EH (cell line): ENCODE data around the gene TM7SF2.

ENCODE experiments used
- DNase-seq: peaks from one replicate; pipeline ENCODE4 v3.0.0-alpha.2; 2015; ENCODE audit warnings: low read depth

Gene TM7SF2

DNA sequence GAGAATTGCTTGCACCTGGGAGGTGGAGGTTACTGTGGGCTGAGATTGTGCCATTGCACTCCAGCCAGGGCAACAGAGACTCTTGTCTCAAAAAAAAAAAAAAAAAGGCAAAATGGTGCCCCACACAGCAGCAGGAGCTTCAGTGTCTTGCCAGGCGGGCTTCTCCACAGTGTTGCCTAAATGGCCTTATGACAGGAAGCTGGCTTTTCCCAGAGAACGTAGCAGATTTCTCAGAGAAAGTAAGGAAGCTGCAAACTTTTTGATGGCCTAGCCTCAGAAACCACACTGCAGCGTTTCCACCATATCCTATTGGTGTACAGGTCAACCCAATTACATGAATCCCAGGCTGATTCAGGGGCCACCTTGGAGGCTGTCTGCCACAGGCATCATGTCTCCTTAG is 45.7 kb downstream of the TM7SF2 start:
- DNase-seq: no peak

DNA sequence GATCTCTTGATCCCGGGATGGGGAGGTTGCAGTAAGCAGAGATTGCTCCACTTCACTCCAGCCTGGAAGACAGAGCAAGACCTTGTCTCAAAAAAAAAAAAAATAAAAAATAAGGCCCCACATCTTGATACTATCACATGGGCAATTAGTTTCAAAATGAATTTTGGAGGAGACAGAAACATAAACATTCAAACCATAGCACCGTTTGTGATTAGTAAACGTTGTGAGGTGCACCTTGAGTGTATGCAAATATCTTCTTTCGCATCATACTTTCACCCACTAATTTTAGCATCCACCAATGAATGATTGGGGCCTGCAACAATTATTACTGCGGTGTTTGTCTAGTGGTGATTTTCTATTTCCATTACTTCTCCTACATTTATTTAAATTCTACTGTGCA is 47.3 kb downstream of the TM7SF2 start:
- DNase-seq: no peak

DNA sequence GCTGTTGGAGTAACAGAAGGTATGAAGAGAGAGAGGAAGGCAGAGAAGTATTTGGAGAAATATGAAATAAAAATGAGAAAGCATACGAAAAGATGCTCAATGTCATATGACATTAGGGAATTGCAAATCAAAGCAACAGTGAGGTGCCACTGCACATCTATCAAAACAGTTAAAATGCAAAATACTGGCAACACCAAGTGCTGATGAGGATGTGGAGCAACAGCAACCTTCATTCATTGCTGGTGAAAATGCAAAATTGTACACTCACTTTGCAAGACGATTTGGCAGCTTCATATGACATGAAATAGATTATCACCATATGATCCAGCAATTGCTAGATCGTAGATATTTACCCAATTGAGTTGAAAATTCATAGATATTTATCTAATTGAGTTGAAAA is 49.0 kb downstream of the TM7SF2 start:
- no peak for DNase-seq

DNA sequence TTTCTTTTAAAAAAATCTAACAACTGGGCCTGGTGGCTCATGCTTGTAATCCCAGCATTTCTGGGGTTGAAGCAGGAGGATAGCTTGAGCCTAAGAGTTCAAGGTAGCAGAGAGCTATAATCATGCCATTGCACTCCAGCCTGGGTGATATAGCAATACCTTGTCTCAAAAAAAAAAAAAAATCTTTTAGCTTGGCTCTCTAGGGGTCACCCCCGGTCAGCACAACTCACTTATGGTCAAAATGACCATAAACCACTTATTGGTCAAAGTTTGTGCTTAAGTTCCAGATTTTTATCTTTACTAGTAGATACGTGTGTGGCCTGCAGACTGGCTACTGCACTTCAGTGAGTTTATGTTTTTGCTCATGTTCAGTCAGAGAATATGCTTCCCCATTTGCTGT is 52.0 kb downstream of the TM7SF2 start:
- no peak for DNase-seq
